WTC11 (cell line): Measurements from ENCODE around the gene ANKMY1.

Experiments
- ESRRA ChIP-seq: sonication (generic); formaldehyde crosslinking; IDR thresholded peaks from 2 replicates; pipeline ENCODE4 v1.8.1; 2022; ENCODE audit warnings: mild to moderate bottlenecking, missing genetic modification reagents, borderline replicate concordance
- FOXP1 ChIP-seq: sonication (generic); formaldehyde crosslinking; IDR thresholded peaks from 2 replicates; pipeline ENCODE4 v1.8.0; 2022; ENCODE audit warnings: missing genetic modification reagents, mild to moderate bottlenecking, moderate library complexity, borderline replicate concordance
- MXD4 ChIP-seq: fragments of 250-450 bp; sonication (Bioruptor Pico); IDR thresholded peaks from 2 replicates; pipeline ENCODE4 v1.8.0; 2021; ENCODE audit warnings: mild to moderate bottlenecking, moderate library complexity, borderline replicate concordance
- NR1H2 ChIP-seq: sonication (generic); formaldehyde crosslinking; IDR thresholded peaks from 2 replicates; pipeline ENCODE4 v1.9.0; 2021; ENCODE audit warnings: mild to moderate bottlenecking, moderate library complexity, missing genetic modification reagents
- RORB ChIP-seq: fragments of 250-450 bp; sonication (Bioruptor Pico); IDR thresholded peaks from 2 replicates; pipeline ENCODE4 v1.9.0; 2021; ENCODE audit warnings: mild to moderate bottlenecking
- ZNF121 ChIP-seq: sonication (generic); formaldehyde crosslinking; IDR thresholded peaks from 2 replicates; pipeline ENCODE4 v1.8.0; 2023; ENCODE audit warnings: missing genetic modification reagents
- ZNF232 ChIP-seq: sonication (generic); formaldehyde crosslinking; IDR thresholded peaks from 2 replicates; pipeline ENCODE4 v1.8.0; 2022; ENCODE audit warnings: mild to moderate bottlenecking, missing genetic modification reagents
- TF ChIP-seq, protein P1 (sequence below): sonication (generic); formaldehyde crosslinking; IDR thresholded peaks from 2 replicates; pipeline ENCODE4 v1.8.1; 2022; ENCODE audit warnings: low read depth, mild to moderate bottlenecking, moderate library complexity, missing genetic modification reagents, borderline replicate concordance
- TF ChIP-seq, protein P2 (sequence below): fragments of 200-600 bp; IDR thresholded peaks from 2 replicates; pipeline ENCODE4 v1.8.0; 2022; ENCODE audit warnings: antibody characterized with exemption
- TF ChIP-seq, protein P3 (sequence below): sonication (generic); formaldehyde crosslinking; IDR thresholded peaks from 2 replicates; pipeline ENCODE4 v1.8.0; 2022; ENCODE audit warnings: mild to moderate bottlenecking, missing genetic modification reagents
- TF ChIP-seq, protein P4 (sequence below): sonication (generic); formaldehyde crosslinking; IDR thresholded peaks from 2 replicates; pipeline ENCODE4 v1.8.1; 2023; ENCODE audit warnings: mild to moderate bottlenecking, missing genetic modification reagents, moderate library complexity
- TF ChIP-seq, protein P5 (sequence below): sonication (generic); formaldehyde crosslinking; IDR thresholded peaks from 2 replicates; pipeline ENCODE4 v1.8.0; 2022; ENCODE audit warnings: mild to moderate bottlenecking, missing genetic modification reagents

DNA sequence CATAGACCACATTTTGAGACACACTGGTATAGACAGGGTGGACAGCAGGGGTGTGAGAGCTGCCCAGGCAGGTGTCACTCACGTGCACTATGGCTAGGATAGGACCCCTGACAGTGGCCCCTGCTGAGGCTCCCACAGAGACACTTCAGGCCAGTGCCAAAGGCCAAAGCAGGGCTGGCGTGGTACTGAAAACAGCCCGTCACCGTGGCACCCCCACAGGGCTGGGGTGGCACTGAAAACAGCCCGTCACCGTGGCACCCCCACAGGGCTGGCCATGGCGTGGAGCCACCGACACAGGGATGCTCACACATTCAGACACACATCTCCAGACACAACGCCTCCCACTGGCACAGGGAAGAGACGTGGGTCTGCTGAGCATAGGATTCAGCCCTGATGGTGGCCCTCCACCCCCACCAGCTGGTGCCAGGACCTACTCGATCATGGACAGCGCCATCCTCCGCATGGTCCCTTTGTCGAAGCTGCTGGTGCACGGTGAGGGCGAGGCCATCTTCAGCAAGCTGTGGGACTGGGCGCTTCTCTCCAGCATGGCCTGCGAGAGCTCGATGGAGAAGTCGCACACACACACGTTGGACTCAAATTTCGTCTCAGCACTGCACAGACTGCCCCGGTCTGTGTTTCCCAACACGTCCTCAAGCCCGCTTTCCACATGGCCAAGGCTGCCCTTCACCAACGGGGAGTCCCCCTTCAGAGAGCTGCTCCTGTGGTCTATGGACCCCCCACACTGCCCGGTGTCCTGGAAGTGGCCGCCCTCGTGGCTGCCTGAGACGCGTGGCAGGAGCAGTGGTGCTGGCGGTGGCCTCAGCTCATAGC, 34.1 kb downstream of the ANKMY1 start:
- TF ChIP-seq, protein P1, sequence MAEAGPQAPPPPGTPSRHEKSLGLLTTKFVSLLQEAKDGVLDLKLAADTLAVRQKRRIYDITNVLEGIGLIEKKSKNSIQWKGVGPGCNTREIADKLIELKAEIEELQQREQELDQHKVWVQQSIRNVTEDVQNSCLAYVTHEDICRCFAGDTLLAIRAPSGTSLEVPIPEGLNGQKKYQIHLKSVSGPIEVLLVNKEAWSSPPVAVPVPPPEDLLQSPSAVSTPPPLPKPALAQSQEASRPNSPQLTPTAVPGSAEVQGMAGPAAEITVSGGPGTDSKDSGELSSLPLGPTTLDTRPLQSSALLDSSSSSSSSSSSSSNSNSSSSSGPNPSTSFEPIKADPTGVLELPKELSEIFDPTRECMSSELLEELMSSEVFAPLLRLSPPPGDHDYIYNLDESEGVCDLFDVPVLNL, result no peak
- TF ChIP-seq, protein P2, sequence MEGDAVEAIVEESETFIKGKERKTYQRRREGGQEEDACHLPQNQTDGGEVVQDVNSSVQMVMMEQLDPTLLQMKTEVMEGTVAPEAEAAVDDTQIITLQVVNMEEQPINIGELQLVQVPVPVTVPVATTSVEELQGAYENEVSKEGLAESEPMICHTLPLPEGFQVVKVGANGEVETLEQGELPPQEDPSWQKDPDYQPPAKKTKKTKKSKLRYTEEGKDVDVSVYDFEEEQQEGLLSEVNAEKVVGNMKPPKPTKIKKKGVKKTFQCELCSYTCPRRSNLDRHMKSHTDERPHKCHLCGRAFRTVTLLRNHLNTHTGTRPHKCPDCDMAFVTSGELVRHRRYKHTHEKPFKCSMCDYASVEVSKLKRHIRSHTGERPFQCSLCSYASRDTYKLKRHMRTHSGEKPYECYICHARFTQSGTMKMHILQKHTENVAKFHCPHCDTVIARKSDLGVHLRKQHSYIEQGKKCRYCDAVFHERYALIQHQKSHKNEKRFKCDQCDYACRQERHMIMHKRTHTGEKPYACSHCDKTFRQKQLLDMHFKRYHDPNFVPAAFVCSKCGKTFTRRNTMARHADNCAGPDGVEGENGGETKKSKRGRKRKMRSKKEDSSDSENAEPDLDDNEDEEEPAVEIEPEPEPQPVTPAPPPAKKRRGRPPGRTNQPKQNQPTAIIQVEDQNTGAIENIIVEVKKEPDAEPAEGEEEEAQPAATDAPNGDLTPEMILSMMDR, result no peak
- TF ChIP-seq, protein P3, sequence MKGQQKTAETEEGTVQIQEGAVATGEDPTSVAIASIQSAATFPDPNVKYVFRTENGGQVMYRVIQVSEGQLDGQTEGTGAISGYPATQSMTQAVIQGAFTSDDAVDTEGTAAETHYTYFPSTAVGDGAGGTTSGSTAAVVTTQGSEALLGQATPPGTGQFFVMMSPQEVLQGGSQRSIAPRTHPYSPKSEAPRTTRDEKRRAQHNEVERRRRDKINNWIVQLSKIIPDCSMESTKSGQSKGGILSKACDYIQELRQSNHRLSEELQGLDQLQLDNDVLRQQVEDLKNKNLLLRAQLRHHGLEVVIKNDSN (CRISPR knock-in tag), result no peak
- TF ChIP-seq ESRRA (CRISPR knock-in tag) (no peak), NR1H2 (CRISPR knock-in tag) (no peak), RORB (CRISPR knock-in tag) (no peak), MXD4 (CRISPR knock-in tag) (no peak), FOXP1 (no peak), ZNF121 (CRISPR knock-in tag) (no peak), ZNF232 (CRISPR knock-in tag) (no peak)
- TF ChIP-seq, protein P4, sequence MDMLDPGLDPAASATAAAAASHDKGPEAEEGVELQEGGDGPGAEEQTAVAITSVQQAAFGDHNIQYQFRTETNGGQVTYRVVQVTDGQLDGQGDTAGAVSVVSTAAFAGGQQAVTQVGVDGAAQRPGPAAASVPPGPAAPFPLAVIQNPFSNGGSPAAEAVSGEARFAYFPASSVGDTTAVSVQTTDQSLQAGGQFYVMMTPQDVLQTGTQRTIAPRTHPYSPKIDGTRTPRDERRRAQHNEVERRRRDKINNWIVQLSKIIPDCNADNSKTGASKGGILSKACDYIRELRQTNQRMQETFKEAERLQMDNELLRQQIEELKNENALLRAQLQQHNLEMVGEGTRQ (CRISPR knock-in tag), result no peak
- TF ChIP-seq, protein P5, sequence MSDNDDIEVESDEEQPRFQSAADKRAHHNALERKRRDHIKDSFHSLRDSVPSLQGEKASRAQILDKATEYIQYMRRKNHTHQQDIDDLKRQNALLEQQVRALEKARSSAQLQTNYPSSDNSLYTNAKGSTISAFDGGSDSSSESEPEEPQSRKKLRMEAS (CRISPR knock-in tag), result no peak
